Liver (tissue), 9 donors: ENCODE results near the gene PGA3. TPM values are rescaled to one million over a fixed set of nuclear protein-coding genes. Genes with fewer than 3 reads are reported as not detected.
"Not testable (repeated sequence)": the region's sequence is repeated elsewhere in the genome, so short reads cannot be mapped to it uniquely, and the experiment has no call there.

Source experiments
- DNase-seq: peaks from one replicate; pipeline ENCODE4 v3.0.0-alpha.2; 2017; ENCODE audit warnings: low spot score
- H3K27ac ChIP-seq, 2 donors: one replicate each; pipeline ENCODE4 v1.7.0; 2013; ENCODE audit warnings: inconsistent platforms in 2 of 2, low read length in 2 of 2, control low read depth in 1 of 2, low read depth in 1 of 2, mild to moderate bottlenecking in 1 of 2
- H3K27me3 ChIP-seq, 4 donors: one replicate each; pipeline versions ENCODE4 v1.6.1 to v1.7.0; 2013; ENCODE audit warnings: low read length in 3 of 4, inconsistent platforms in 1 of 4, mild to moderate bottlenecking in 1 of 4, moderate library complexity in 1 of 4; ENCODE audit not compliant: control insufficient read depth in 4 of 4, insufficient read depth in 4 of 4
- H3K36me3 ChIP-seq, 4 donors: one replicate each; pipeline versions ENCODE4 v1.6.1 to v1.7.0; 2013; ENCODE audit warnings: low read length in 3 of 4, mild to moderate bottlenecking in 3 of 4, low read depth in 1 of 4, moderate library complexity in 1 of 4; ENCODE audit not compliant: control insufficient read depth in 4 of 4, insufficient read depth in 3 of 4
- H3K4me1 ChIP-seq, 4 donors: one replicate each; pipeline versions ENCODE4 v1.6.1 to v1.7.0; 2013; ENCODE audit warnings: low read length in 3 of 4, mild to moderate bottlenecking in 3 of 4, moderate library complexity in 1 of 4; ENCODE audit not compliant: control insufficient read depth in 4 of 4, insufficient read depth in 4 of 4
- H3K4me3 ChIP-seq, 3 donors: one replicate each; pipeline versions ENCODE4 v1.6.1 to v1.7.0; 2013; ENCODE audit warnings: low read length in 3 of 3, control low read depth in 1 of 3, low read depth in 1 of 3, mild to moderate bottlenecking in 1 of 3
- H3K9ac ChIP-seq, 2 donors: one replicate each; pipeline ENCODE4 v1.7.0; 2013; ENCODE audit warnings: low read length in 2 of 2, mild to moderate bottlenecking in 2 of 2, moderate library complexity in 2 of 2, control low read depth in 1 of 2, low read depth in 1 of 2
- H3K9me3 ChIP-seq, 4 donors: one replicate each; pipeline versions ENCODE4 v1.6.1 to v1.7.0; 2013; ENCODE audit warnings: low read length in 3 of 4; ENCODE audit not compliant: control insufficient read depth in 4 of 4
- EGR1 ChIP-seq, 2 donors: IDR thresholded peaks; 2 replicates each; pipeline ENCODE4 v1.6.1; 2016 to 2018; ENCODE audit warnings: antibody characterized with exemption in 2 of 2, low read depth in 2 of 2
- FOXA1 ChIP-seq: IDR thresholded peaks from 2 replicates; pipeline ENCODE4 v1.6.1; 2016; ENCODE audit warnings: antibody characterized with exemption
- FOXA2 ChIP-seq: IDR thresholded peaks from 2 replicates; pipeline ENCODE4 v1.6.1; 2016; ENCODE audit warnings: antibody characterized with exemption
- GABPA ChIP-seq, 2 donors: IDR thresholded peaks in 1 of 2; conservative IDR thresholded peaks in 1 of 2; 2 replicates each; pipeline ENCODE4 v1.6.1; 2016; ENCODE audit warnings: antibody characterized with exemption in 2 of 2, mild to moderate bottlenecking in 1 of 2, moderate library complexity in 1 of 2
- HNF4A ChIP-seq, 2 donors: conservative IDR thresholded peaks; 2 replicates each; pipeline ENCODE4 v1.6.1; 2016; ENCODE audit warnings: antibody characterized with exemption in 2 of 2, mild to moderate bottlenecking in 2 of 2
- HNF4G ChIP-seq: IDR thresholded peaks from 2 replicates; pipeline ENCODE4 v1.6.1; 2016; ENCODE audit warnings: antibody characterized with exemption
- JUND ChIP-seq, 2 donors: IDR thresholded peaks; 2 replicates each; pipeline ENCODE4 v1.6.1; 2016; ENCODE audit warnings: antibody characterized with exemption in 2 of 2
- NR2F2 ChIP-seq: IDR thresholded peaks from 2 replicates; pipeline ENCODE4 v1.6.1; 2016; ENCODE audit warnings: antibody characterized with exemption
- RAD21 ChIP-seq, 2 donors: IDR thresholded peaks; 2 replicates each; pipeline ENCODE4 v1.6.1; 2016; ENCODE audit warnings: antibody characterized with exemption in 2 of 2, mild to moderate bottlenecking in 2 of 2
- RXRA ChIP-seq, 2 donors: IDR thresholded peaks; 2 replicates each; pipeline ENCODE4 v1.6.1; 2017 to 2018; ENCODE audit warnings: antibody characterized with exemption in 2 of 2, mild to moderate bottlenecking in 1 of 2
- SP1 ChIP-seq: IDR thresholded peaks from 2 replicates; pipeline ENCODE4 v1.6.1; 2018; ENCODE audit warnings: antibody characterized with exemption, mild to moderate bottlenecking
- TAF1 ChIP-seq: conservative IDR thresholded peaks from 2 replicates; pipeline ENCODE4 v1.6.1; 2016; ENCODE audit warnings: antibody characterized with exemption, mild to moderate bottlenecking
- YY1 ChIP-seq: IDR thresholded peaks from 2 replicates; pipeline ENCODE4 v1.6.1; 2016; ENCODE audit warnings: antibody characterized with exemption, mild to moderate bottlenecking
- WGBS: extraction: QIAGEN DNeasy Blood & Tissue Kit; methylation state at CpG from one replicate; pipeline ENCODE4 v1.1.7; 2013; 5-methylcytosine and 5-hydroxymethylcytosine counted together
- polyA plus RNA-seq, 2 donors: library from polyadenylated mRNA; stranded (reverse) in 1 of 2; unstranded in 1 of 2; fragments of 200-250 nt in 1 of 2; fragments of >200 nt in 1 of 2; fragmentation: Nextera tagmentation in 1 of 2; extraction: Ambion mirVana in 1 of 2; gene quantifications; one replicate each; pipeline versions ENCODE4 v1.2.1 to v1.2.3, GENCODE V29; 2013 to 2015
- total RNA-seq, 2 donors: library from RNA; depleted of rRNA; stranded (reverse); fragments of >200 nt; gene quantifications; one replicate each; pipeline ENCODE4 v1.2.3, GENCODE V29; 2014
- TF ChIP-seq, protein P1 (sequence below): fragments of 150-350 bp; IDR thresholded peaks from 2 replicates; pipeline ENCODE4 v1.5.1; 2017; ENCODE audit warnings: improper control_type of control experiment, low read depth, low read length; ENCODE audit not compliant: missing input control
- TF ChIP-seq, protein P2 (sequence below): IDR thresholded peaks from 2 replicates; pipeline ENCODE4 v1.6.1; 2016; ENCODE audit warnings: antibody characterized with exemption, mild to moderate bottlenecking
- TF ChIP-seq, protein P3 (sequence below): IDR thresholded peaks from 2 replicates; pipeline ENCODE4 v1.6.1; 2016; ENCODE audit warnings: antibody characterized with exemption
- TF ChIP-seq, protein P4 (sequence below): IDR thresholded peaks from 2 replicates; pipeline ENCODE4 v1.6.1; 2016; ENCODE audit warnings: antibody characterized with exemption
- donor health status: healthy.
- donor health status: healthy.
- donor health status: healthy.
- donor health status: healthy.
- donor health status: healthy.

PGA3 gene
- total and polyA plus RNA-seq, 4 donors, result 0.25 to 0.56 (median 0.54) TPM; not detected in 1

DNA sequence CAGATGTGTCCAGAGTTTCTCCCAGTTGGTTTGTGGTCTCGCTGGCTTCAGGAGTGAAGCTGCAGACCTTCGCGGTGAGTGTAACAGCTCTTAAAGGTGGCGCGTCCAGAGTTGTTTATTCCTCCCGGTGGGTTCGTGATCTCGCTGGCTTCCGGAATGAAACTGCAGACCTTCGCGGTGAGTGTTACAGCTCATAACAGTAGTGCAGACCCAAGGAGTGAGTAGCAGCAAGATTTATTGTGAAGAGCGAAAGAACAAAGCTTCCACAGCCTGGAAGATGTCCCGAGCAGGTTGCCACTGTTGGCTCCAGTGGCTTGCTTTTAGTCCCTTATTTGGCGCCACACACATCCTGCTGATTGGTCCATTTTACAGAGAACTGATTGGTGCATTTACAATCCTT is 1.8 kb upstream of the PGA3 start:
- TF ChIP-seq HNF4A (conservative IDR thresholded peaks at IDR 0.05), result no peak
- TF ChIP-seq, protein P1, sequence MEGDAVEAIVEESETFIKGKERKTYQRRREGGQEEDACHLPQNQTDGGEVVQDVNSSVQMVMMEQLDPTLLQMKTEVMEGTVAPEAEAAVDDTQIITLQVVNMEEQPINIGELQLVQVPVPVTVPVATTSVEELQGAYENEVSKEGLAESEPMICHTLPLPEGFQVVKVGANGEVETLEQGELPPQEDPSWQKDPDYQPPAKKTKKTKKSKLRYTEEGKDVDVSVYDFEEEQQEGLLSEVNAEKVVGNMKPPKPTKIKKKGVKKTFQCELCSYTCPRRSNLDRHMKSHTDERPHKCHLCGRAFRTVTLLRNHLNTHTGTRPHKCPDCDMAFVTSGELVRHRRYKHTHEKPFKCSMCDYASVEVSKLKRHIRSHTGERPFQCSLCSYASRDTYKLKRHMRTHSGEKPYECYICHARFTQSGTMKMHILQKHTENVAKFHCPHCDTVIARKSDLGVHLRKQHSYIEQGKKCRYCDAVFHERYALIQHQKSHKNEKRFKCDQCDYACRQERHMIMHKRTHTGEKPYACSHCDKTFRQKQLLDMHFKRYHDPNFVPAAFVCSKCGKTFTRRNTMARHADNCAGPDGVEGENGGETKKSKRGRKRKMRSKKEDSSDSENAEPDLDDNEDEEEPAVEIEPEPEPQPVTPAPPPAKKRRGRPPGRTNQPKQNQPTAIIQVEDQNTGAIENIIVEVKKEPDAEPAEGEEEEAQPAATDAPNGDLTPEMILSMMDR, result no peak
- TF ChIP-seq TAF1, result no peak
- TF ChIP-seq, protein P2, sequence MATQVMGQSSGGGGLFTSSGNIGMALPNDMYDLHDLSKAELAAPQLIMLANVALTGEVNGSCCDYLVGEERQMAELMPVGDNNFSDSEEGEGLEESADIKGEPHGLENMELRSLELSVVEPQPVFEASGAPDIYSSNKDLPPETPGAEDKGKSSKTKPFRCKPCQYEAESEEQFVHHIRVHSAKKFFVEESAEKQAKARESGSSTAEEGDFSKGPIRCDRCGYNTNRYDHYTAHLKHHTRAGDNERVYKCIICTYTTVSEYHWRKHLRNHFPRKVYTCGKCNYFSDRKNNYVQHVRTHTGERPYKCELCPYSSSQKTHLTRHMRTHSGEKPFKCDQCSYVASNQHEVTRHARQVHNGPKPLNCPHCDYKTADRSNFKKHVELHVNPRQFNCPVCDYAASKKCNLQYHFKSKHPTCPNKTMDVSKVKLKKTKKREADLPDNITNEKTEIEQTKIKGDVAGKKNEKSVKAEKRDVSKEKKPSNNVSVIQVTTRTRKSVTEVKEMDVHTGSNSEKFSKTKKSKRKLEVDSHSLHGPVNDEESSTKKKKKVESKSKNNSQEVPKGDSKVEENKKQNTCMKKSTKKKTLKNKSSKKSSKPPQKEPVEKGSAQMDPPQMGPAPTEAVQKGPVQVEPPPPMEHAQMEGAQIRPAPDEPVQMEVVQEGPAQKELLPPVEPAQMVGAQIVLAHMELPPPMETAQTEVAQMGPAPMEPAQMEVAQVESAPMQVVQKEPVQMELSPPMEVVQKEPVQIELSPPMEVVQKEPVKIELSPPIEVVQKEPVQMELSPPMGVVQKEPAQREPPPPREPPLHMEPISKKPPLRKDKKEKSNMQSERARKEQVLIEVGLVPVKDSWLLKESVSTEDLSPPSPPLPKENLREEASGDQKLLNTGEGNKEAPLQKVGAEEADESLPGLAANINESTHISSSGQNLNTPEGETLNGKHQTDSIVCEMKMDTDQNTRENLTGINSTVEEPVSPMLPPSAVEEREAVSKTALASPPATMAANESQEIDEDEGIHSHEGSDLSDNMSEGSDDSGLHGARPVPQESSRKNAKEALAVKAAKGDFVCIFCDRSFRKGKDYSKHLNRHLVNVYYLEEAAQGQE, result no peak
- TF ChIP-seq JUND (IDR thresholded peaks at IDR 0.05), result no peak
- TF ChIP-seq HNF4G, result no peak
- TF ChIP-seq GABPA (IDR thresholded peaks at IDR 0.05 in 1 of 2, conservative IDR thresholded peaks at IDR 0.05 in 1 of 2), result no peak
- no peak for TF ChIP-seq SP1
- no peak for TF ChIP-seq RXRA (IDR thresholded peaks at IDR 0.05)
- TF ChIP-seq, protein P3, sequence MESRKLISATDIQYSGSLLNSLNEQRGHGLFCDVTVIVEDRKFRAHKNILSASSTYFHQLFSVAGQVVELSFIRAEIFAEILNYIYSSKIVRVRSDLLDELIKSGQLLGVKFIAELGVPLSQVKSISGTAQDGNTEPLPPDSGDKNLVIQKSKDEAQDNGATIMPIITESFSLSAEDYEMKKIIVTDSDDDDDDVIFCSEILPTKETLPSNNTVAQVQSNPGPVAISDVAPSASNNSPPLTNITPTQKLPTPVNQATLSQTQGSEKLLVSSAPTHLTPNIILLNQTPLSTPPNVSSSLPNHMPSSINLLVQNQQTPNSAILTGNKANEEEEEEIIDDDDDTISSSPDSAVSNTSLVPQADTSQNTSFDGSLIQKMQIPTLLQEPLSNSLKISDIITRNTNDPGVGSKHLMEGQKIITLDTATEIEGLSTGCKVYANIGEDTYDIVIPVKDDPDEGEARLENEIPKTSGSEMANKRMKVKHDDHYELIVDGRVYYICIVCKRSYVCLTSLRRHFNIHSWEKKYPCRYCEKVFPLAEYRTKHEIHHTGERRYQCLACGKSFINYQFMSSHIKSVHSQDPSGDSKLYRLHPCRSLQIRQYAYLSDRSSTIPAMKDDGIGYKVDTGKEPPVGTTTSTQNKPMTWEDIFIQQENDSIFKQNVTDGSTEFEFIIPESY, result no peak
- TF ChIP-seq RAD21 (IDR thresholded peaks at IDR 0.05), result no peak
- no peak for TF ChIP-seq YY1
- TF ChIP-seq FOXA1, result no peak
- TF ChIP-seq, protein P4, sequence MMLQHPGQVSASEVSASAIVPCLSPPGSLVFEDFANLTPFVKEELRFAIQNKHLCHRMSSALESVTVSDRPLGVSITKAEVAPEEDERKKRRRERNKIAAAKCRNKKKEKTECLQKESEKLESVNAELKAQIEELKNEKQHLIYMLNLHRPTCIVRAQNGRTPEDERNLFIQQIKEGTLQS, result no peak
- TF ChIP-seq FOXA2, result no peak
- TF ChIP-seq EGR1 (IDR thresholded peaks at IDR 0.05; ENCODE audit: low read depth in 2 of 2), result no peak
- TF ChIP-seq NR2F2, result no peak
- WGBS, result 93% methylated on average over 14 of the region's 14 CpGs
- no peaks in the 10 kb centered on the region for H3K9me3 ChIP-seq

DNA sequence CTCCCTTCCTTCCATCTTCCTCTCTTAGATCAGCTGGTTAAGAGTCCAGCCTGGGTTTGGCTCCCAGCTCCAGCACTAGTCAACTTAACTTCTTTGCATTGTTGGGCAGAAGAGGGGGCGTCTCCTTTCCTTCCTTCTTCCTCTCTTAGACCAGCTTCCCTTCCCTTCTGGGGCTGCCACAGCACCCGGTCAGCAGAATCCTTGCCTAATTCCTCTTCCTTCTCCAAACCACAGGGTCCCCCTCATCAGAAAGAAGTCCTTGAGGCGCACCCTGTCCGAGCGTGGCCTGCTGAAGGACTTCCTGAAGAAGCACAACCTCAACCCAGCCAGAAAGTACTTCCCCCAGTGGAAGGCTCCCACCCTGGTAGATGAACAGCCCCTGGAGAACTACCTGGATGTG is 558 bp downstream of the PGA3 start:
- not testable (repeated sequence) for H3K4me3 ChIP-seq, H3K27ac ChIP-seq, H3K9ac ChIP-seq, H3K4me1 ChIP-seq, H3K36me3 ChIP-seq, DNase-seq, H3K9me3 ChIP-seq, H3K27me3 ChIP-seq
- 35% methylated on average over 2 of the region's 5 CpGs for WGBS

More for the DNA sequence above, 1.8 kb upstream of the PGA3 start:
- Histone ChIP-seq H3K27me3 (no peaks in the 10 kb centered on the region), H3K4me1 (no peaks in the 10 kb centered on the region), H3K36me3 (no peaks in the 10 kb centered on the region), H3K4me3 (no peak overlapping the region), H3K27ac (no peak overlapping the region), H3K9ac (no peak overlapping the region)
- no peak for DNase-seq

DNA sequence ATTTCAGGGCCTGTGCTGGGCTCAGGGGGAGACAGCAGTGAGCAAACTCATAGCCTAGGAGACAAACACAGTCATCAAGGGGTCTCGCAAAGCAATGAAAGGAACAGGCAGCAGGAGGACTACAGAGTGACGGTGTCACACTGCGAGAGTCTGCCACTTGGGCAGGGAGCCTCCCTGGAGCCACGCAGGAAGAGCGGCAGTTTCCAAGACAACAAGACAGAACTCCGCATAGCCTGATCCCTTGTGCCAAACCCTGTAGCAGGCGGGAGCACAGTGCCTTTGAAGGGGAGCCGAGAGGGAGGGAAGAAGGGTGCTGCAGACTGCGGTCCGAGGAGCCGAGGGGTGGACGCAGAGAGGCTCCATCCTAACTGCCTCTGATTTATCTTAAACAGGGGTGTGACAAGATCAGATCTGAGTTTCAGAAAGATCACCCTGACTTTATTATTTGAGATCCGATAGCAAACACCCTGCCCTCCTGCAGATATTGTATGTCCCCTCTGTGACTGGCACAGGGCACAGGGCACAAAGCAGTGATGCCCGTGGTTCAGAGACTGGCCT is 1.3 kb downstream of the PGA3 start:
- H3K4me3 ChIP-seq, H3K36me3 ChIP-seq, DNase-seq, H3K4me1 ChIP-seq, H3K27me3 ChIP-seq, H3K9ac ChIP-seq, H3K9me3 ChIP-seq, H3K27ac ChIP-seq: not testable (repeated sequence)
- 70% methylated on average over 14 of the region's 14 CpGs for WGBS

DNA sequence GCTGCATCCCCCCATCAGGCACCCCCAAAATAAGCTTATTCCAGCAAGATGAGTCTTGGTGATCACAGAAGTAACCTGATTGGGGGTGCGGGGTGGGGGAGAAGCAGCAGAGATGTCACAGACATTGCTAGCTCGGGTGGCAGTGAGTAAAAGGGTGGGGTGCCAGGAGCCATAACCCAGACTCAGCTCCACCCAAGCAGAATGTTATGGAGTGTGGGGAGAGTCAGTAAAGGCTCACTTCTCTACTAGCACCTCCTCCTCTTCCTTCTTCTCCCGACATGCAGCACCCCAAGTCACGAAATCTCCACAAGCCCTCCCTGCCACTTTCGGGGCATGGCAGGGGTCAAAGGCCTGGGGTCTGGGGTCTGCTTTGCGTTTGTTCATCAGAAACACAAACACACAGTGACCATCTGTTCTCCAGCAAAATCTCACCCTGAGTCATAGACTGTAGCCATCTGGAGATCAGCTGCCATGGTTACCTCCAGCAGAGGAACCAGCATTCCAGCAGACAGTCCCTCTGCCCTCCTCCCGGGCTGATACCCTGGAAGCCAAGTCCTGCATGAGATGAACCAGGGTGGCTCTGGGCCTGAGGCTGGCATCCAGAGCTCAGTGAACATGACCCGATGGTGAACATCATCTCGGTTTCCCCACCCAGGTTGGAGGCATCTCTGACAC is 4.5 kb downstream of the PGA3 start:
- not testable (repeated sequence) for H3K9ac ChIP-seq, H3K27me3 ChIP-seq, H3K4me3 ChIP-seq, DNase-seq, H3K9me3 ChIP-seq, H3K4me1 ChIP-seq, H3K27ac ChIP-seq, H3K36me3 ChIP-seq
- no CpG with 5 or more reads among the region's 9 CpGs for WGBS
